NOMO-1 treated with DMSO at 0.1 percent for 48 hours (cell line): Measurements from ENCODE around the gene DAPK1.

Experiments used
- DNase-seq: peaks from one replicate; lab custom pipeline; 2025; ENCODE audit not compliant: unreplicated experiment; lab: John Stamatoyannopoulos, UW

The DAPK1 gene

DNA sequence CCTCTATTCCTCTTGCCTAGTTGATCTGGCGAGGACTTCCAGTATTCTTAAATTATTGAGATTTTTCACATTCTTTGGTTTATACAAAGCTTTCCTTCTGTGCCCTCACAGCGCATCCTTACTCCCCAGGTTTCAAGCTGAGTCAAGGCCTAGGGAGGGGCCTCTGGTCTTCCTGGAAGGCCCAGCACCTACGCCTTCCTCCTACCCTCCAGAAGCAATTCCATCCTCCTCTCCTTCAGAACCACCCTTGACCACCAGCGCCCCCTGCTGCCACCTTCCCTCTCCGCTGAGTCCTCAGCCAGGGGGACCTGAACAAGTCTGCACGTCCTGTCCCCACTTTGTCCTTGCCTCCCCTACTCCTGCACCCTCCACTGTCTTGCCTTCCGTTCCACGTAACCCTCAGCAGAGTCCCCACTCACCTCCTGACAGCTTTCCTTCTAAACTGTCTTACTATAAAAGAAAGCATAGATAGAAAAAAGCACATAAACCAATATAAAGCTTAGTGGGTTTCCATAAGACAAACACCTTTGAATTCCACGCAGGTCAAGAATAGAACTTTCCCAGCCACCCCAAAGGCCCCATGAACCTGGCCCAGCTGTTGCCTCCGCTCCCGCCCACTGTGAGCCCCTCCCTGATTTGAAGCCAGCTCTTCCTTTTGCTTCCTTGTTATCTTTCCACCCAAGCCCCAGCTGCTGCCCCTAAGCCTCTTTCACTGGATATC lies 165.3 kb downstream of the DAPK1 start:
- peak; percentile 4 for DNase-seq

DNA sequence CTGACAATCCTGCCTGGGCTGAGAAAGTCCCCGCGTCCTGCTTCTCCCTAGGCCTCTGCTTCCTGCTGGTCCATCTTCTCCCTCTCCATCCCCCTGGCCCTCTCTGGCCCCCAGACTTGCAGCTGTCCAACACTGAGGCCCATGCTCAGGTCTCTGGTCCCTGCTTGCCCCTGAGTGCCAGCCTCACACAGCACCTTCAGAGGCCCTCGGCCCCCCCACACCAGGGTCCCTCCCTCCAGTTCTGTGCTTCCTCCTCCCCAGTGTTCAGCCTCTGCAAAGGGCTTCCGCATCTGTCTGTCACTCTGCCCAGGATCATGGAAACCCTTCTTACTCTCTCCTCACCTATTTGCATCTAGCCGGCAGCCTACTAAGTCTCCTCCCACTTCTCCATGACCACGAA lies 165.9 kb downstream of the DAPK1 start:
- no peak for DNase-seq

DNA sequence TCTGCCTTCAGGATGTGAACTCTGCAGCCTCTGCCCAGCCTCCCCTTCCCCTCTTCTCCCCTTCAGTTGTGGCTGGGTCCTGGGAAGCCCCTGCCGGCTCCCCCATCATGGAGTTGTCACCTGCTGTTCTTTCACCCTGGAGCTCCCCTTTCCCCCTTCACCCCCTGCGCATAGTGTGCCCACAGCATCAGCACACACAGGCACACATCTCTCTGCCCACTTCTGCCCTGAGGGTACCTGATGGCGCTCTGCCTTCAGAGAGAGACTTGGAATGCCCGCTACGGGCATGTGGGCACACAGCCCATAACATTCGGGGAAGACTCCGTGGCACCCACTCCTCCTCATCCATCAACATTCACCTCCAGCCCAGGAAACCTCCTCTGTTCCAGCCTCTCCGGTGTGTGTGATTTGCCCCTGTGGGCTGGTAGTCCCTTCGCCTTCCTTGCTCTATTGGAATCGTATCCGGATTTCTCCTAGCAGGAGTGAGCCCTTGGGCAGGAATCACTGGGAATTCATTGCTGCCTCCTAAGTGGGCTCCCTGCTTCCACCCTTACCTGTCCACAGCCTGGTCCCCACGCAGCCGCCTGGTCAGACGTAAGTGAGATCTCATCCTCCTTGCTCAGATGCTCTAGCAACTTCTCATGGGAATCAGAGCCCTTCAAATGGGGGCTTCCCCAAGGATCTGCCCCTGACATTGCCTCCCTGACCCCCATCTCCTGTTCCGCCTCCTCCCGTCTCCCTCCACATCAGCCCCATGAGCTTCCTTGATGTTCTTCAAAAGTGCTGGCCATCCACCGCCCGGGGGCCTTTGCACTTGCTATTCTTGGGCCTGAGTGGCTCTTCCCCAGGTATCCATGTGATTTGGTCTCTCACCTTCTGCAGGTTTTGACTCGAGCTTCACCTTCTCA lies 166.7 kb downstream of the DAPK1 start:
- DNase-seq, result no peak

DNA sequence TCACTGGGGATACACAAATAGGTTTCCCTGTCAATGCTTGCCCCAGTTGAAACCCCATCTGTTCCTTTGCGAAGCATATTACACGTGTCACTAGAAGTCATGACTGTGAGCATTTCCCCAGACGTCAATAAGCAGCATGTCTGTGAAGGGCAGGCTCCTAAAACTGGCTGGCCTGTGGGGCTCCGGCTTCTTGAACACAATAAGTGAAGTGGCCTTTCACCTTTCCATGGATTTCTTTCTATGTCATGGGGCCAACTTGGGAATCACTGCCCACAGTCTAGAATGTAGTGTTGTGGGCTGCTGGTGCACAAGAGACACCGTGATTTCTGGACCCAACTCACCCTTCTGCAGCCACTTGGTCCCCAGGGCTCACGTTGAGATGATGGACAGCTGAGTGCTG lies 167.8 kb downstream of the DAPK1 start:
- no peak for DNase-seq

DNA sequence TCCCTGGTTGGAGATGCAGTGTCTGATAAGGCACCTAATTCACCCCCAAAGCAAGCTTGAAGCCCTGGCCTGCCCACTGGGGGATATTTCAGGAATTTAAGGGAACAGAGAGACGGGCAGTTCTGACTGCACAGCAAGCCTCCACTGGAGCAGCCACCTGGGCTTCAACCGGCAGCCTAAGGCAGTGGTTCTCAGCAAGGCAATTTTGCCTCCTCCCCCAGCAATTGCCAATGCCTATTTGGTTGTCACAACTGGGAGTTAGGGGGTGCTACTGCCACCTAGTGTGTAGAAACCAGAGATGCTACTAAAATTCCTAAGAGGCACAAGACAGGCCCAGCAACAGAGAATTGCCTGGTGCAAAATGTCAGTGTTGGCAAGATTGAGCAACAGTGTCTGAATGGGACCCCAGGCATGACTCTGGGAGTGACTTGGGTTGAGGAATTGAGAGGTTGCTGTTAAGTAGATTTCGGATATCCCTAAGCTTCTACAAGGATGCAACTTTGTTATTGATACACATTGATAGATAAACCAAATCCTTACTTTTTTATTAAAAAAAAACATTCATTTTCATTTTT lies 169.6 kb downstream of the DAPK1 start:
- DNase-seq, result no peak

DNA sequence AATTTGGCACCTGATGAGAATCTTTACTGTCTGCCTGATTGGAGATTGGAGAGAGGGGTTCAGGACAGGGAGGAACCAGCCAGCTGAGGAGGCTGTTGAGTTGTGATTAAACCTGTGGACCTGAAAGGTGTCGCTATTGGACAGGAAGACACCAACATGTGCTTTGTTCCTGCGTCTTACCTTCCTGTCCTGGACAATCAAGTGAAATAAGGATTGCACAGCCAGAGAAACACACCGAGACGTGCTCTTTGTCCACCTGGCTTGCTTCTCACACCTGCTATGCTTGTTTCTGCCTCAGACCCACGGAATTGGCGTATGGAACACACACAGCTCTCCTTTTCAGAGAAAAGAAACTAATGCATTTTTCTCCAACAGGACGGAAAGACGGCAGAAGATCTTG lies 170.6 kb downstream of the DAPK1 start:
- DNase-seq, result no peak

DNA sequence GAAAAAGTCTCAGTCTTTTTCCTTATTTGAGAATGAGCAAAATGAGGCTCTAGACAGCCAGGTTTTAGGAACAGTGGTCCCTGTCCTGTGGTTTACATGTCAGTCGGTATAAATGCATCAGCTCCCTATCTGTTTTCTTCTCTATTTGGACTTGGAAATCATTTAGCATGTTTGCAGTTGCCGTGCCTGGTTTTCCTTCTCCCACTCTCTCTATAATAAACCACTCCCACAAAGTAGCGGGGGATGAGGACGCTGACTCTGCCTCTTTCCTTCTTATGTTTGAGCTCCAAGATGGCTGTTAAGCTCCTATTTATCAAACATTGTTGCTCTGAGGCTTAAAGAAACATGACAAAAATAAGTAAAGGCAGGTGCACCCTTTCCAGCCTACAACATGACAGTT lies 171.1 kb downstream of the DAPK1 start:
- DNase-seq, result no peak

DNA sequence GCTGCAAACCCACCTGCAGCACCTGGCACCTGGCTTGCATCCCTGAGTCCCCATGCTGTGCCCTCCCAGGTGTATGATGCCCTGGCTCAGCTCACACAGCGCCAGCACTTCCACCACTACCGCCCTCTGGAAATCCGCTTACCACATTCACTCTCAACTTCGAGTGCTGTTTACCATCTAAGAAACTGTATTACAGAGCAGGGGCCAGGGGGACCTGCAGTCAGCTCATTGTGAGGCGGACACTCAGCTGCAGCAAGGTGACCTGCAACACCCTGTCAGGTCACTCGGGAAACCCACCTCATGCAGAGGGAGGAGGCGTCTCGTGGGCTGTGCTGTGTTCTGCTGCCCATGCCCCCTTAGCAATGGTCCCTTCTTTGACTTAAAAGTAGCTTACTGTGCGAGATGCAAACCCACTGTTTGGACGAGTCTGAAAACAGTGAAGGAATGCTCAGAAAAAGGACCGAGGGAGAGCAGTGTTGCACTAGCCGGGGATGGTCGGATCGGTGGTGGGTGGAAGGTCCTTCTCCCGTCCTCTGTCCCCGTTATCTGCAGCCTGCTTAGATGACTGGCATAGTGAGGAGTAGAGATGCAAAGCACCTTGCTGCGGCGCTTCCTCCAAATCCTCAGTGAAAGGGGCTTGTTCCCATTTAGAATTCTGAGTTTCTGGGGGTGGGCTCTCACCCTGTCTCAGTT lies 173.1 kb downstream of the DAPK1 start:
- no peak for DNase-seq

DNA sequence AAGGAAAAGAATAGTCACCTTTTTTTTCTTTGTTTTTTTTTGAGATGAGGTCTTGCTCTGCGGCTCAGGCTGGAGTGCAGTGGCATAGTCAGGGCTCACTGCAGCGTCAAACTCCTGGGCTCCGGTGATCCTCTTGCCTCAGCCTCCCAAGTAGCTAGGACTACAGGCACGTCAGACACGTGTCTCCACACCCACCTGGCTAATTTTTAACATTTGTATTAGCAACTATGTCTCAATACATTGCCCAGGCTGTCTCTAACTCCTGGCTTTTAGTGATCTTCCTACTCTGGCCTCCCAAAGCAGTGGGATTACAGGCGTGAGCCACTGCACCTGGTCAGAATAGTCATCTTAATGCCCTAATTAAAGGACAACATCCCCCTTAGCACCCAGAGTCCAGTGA lies 173.8 kb downstream of the DAPK1 start:
- DNase-seq, result no peak

DNA sequence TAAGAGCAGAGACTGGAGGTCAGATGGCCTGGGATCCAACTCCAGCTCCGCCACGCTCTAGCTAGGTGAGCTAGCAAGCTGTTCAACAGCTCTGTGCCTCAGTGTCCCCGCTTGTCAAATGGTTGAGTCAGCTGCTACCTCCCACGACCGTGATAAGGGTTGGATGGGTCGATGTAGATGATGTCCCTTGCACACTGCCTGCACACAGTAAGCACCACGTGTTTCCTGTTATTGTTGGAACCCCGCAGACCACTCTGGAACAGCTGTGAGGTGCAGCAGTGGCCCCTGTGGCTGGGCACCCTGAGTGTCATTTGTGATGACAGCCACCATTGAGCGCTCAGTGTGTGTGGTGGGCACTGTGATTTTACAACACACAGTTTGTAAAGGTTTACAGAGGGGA lies 174.3 kb downstream of the DAPK1 start:
- DNase-seq, result no peak

DNA sequence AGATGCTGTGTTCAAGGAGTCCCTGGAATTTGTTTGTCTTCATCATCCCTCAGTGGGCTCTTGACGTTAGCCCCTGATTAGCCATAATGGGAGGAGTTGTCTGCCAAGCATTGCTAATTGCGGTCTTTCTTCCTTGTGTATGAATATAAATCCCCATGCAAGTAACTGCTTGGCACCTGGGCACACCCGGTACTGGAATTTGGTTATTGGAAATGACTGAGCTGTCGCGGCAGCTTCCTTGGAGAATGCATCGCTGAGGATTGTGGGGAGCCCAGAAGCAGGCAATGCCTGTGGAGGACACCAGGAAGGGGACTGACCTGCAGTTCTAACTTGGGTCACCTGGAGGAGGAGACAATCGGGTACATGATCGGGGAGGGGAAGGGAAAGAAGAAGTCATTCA lies 174.9 kb downstream of the DAPK1 start:
- DNase-seq, result no peak

DNA sequence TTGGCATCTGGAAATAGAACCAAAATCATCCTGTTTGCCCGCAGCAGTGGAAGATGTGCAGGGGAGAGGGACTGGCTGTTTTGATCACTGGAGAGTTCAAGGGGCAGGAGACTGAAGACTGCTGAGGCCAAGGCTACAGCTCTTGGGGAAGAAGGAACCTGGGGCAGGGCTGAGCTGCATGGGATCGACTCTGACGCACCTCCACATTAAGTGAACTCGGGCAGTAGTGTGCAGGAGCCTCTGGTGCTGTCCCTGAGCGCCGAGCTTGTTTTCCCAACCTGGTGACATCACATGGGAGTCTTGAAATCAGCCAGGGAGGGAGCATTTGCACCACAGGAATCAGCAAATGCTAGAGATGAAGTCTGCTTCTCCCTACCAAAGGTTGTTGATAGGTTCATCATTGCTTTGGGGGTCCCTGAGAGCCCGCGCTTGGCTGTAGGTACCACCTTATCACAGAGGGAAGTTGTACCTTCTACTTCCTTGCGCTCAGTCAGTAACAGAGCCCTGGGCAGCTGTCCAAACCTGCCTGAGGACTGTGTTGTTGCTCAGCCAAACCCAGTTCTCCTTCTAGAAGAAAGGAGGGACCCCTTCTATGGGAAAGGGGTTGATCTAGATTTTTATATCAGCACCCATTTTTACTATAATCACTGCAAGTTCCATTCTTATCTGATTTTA lies 175.9 kb downstream of the DAPK1 start:
- DNase-seq, result no peak

DNA sequence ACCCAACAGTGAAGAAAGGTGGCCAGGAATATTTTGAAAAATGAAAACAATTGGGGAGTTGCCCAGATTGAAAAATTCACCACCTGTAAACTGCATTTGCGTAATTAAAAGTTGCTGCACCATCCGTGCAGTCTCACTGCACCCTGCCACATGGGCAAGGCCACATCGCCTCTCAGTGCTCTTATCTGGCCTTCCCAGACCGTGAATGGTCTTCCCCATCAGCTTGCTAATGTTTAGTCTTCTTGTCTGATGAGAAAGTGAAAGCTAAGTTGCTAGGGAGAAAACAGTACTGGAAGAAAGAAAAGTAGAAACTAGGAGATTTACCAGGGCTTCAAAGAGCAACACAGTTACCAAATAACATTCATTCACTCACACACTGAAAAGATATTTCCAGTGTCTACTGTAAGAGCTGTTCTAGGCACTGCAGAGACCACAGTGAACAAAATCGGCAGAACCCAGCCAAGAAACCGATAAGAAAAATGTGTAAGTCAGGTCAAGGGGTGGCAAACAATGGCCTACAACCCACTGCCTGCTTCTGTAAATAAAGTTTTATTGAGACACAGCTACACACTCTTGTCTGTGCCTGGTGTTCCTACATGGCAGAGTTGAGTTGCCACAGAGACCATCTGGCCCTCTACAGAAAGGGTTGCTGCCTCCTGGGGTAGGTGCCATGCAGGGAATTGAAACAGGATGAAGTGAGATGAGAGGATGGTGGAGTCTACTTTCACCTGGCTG lies 177.1 kb downstream of the DAPK1 start:
- DNase-seq, result no peak

DNA sequence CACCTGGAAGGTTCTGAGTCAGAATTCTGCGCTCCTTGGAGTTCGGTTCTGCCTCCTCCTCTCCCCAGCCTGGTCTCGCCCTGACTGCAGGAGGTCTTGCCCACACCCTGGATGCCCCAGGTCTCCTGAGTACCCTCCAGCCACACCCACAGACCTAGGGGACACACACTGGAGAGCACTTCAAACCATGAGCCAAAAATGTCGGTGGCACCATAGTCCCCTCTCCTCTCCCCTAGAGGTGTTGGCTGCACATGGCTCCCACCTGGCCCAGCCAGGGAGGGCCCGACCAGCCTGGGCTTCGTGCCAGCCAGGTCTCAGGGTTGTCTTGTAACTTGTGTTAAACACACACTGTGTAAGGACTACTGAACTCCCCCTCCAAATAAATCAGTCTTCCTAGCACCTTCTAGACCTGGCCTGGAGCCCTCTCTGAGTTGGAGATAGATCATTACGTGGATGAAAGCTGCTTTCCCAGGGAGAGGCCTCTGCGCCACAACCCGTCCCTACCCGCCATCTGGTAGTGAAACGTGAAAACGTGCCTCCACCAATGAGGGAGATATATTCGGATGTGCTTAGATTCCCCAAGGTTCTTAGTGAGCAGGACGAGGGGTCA lies 178.3 kb downstream of the DAPK1 start:
- no peak for DNase-seq

DNA sequence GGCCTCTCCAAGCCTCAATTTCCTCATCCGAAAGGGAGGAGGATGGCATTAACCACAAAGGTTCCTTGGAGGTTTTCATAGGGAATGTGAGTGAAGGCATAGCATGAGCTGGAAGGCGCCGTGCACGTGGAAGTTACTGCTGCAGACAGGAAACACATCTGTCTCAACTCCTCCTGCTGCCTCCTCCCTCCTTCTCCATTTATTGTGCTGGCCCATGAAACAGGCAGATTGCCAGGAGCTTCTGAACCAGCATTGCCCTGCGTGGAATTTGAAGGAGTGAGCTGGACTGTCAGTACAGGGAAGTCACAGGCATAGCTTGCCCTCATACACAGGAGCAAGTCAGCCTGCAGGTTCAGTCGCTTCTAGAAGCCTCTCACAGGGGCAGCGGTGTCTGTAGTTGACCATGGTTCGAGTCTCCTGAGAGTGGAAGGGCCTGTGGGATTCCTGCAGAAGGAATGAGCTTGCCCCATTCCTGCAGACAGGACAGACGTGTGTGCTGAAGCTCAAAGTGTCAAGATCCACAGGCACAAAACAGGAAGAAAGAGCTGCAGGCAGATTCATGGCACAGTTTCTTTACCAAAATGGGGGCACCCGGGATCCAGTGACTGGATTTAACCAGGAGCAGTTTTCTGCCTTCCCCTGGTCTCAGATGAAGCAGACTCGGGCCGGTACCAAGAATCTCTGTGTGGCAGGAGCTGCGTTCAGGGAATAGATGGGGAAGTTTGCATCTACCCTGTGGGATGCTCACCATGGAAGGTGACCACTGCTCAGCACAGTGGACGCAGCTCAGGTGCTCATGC lies 179.5 kb downstream of the DAPK1 start:
- no peak for DNase-seq

DNA sequence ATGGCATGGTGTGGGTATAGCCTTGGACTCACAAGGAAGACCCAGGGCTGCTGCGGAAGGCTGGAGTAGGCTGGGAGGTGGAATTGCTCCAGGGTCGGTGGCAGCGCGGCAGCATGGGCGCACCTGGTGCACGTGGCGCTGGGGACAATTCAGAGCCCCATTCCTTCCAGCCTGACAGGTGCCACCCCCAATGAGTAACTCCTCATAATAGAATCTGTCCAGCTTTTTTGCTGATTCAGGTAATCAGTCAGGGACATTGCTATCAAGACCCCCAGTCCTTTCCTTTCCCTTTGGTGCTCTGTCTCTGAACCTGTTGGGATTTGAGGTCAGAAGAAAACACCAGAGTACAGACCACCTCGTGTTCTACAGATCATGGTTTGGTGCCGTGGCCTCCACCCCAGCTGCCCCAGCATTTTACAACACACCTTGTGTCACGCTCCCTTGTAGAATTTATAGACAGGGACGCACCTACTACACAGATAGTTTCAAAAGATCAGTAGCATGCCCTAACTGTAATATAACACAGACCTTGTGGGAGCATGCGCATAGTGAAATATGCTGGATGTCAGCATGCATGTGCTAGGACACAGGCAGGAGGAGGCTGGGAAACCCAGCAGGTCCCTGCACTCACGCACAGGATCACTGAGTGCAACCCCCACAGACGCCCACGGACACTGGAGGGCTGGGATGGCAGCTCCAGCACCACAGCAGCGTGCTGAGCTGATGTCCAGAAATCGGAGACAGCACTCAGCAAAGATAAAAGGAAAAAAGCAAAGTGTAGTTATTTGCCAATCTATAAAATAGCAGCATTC lies 180.3 kb downstream of the DAPK1 start:
- no peak for DNase-seq

DNA sequence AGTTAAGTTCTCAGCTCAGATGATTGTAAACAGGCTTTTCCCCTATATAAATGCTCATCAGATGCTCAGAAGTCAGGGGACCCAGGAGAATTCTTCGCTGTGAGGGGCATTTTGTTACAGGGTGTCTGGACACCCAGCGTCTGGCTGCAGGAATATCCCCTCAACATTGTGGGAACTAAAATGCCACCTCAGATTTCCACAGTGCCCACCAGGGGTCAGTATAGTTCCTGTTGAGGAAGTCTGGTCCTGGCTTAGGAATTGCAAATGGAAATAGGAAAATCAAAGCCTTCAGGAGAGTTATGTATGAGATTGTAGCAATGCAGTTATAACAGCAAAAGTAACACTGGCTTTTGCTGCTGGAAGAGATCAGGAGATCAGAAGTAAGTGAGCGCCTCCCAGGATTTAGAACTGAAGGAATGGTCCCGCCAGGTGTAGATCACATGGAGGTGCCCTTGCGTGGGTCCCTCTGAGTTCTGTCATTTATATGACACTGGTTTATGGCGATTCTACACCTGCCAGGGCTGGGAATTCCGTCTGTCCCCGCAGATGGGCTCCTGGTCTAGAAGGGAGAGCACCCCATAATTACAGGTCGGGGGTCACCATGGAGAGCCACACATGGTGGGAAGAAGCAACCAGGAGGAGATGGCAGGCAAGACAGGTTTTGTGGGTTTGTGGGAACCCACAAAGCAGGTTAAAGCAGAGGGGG lies 181.1 kb downstream of the DAPK1 start:
- peak; percentile 3 for DNase-seq
